HEK293T (cell line): Measurements from ENCODE around the gene GRAMD4.
A peak's percentile ranks its signal among the peaks of the same experiment; 100 is the strongest.

ENCODE experiments used
- CTCF ChIA-PET: fragments of 350-600 bp; formaldehyde crosslinking; extraction: SDS; loops from one replicate; lab custom pipeline; 2021; ENCODE audit warnings: antibody characterized with exemption, inconsistent platforms; lab: Yijun Ruan, JAX
- POLR2A ChIA-PET: fragments of 350-600 bp; formaldehyde crosslinking; extraction: SDS; loops from one replicate; lab custom pipeline; 2020; ENCODE audit warnings: antibody characterized with exemption, inconsistent platforms; lab: Yijun Ruan, JAX
- DNase-seq: peaks from one replicate; pipeline ENCODE4 v3.0.0; 2012; ENCODE audit warnings: mixed read lengths; ENCODE audit errors: extremely low spot score
- ARNT ChIP-seq: fragments of 450-650 bp; IDR thresholded peaks from 2 replicates; pipeline ENCODE4 v1.6.1; 2017; ENCODE audit warnings: mild to moderate bottlenecking
- BHLHE40 ChIP-seq: fragments of 450-650 bp; IDR thresholded peaks from 2 replicates; pipeline ENCODE4 v1.6.1; 2016; ENCODE audit warnings: mild to moderate bottlenecking, moderate library complexity, borderline replicate concordance
- CTBP1 ChIP-seq: fragments of 450-650 bp; IDR thresholded peaks from 2 replicates; pipeline ENCODE4 v1.6.1; 2016; ENCODE audit warnings: borderline replicate concordance
- ELF4 ChIP-seq: fragments of 450-650 bp; IDR thresholded peaks from 2 replicates; pipeline ENCODE4 v1.6.1; 2017; ENCODE audit warnings: antibody characterized with exemption
- FOXA1 ChIP-seq: fragments of 450-650 bp; IDR thresholded peaks from 2 replicates; pipeline ENCODE4 v1.6.1; 2016; ENCODE audit warnings: mild to moderate bottlenecking
- FOXK2 ChIP-seq: fragments of 450-650 bp; IDR thresholded peaks from 2 replicates; pipeline ENCODE4 v1.6.1; 2016; ENCODE audit warnings: mild to moderate bottlenecking
- FOXM1 ChIP-seq: fragments of 450-650 bp; IDR thresholded peaks from 2 replicates; pipeline ENCODE4 v1.6.1; 2017; ENCODE audit warnings: mild to moderate bottlenecking, borderline replicate concordance
- HDGF ChIP-seq: fragments of 450-650 bp; IDR thresholded peaks from 2 replicates; pipeline ENCODE4 v1.6.1; 2017; ENCODE audit warnings: antibody characterized with exemption, borderline replicate concordance
- L3MBTL2 ChIP-seq: fragments of 450-650 bp; conservative IDR thresholded peaks from 2 replicates; pipeline ENCODE4 v1.6.1; 2016; ENCODE audit warnings: mild to moderate bottlenecking
- LEF1 ChIP-seq: fragments of 450-650 bp; IDR thresholded peaks from 2 replicates; pipeline ENCODE4 v1.6.1; 2017; ENCODE audit warnings: mild to moderate bottlenecking, borderline replicate concordance
- NFRKB ChIP-seq: fragments of 450-650 bp; IDR thresholded peaks from 2 replicates; pipeline ENCODE4 v1.6.1; 2016; ENCODE audit warnings: mild to moderate bottlenecking, moderate library complexity
- SP1 ChIP-seq: fragments of 450-650 bp; IDR thresholded peaks from 2 replicates; pipeline ENCODE4 v1.6.1; 2017
- SUZ12 ChIP-seq: fragments of 450-650 bp; IDR thresholded peaks from 2 replicates; pipeline ENCODE4 v1.6.1; 2016; ENCODE audit warnings: mild to moderate bottlenecking
- TARDBP ChIP-seq: fragments of 450-650 bp; IDR thresholded peaks from 2 replicates; pipeline ENCODE4 v1.6.1; 2016
- ZNF384 ChIP-seq: fragments of 450-650 bp; IDR thresholded peaks from 2 replicates; pipeline ENCODE4 v1.6.1; 2016
- TF ChIP-seq, protein P1 (sequence below): fragments of 450-650 bp; IDR thresholded peaks from 2 replicates; pipeline ENCODE4 v1.6.1; 2016

GRAMD4 gene

DNA sequence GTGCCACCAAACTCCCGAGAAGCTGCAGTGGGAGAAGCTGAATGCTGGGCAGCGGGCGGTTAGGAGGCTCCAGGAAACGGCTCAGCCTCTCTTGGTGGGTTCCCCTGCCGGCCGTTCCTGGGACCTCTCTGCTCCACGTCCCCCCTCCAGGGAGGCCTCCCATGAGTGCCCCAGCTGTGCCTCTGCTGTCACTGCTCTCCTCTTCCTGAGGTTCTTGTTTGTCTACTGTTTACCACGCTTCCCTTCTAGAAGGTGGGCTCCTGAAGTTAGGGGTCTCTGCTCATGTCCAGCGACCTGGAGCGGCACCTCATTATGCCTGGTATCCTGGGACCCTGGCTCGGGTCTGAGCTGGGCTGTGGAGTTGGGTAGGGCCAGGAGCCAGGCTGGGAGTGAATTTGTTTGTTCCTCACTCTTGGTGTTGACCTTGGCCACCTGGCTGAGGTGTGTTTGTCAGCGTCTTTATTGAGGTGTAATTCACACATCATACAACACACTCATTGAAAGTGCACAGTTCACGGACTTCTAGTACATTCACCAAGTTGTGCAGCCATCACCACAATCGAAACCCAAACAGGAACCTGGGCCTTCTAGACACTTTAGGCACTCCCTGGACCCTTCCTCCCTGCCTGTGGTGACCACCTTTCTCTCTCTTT lies 37.8 kb upstream of the GRAMD4 start:
- POLR2A ChIA-PET, result interaction anchor here (1.0 kb wide), 1 partner anchor 94 kb away, joined by 3 read pairs; no protein-coding TSS in a partner anchor
- TF ChIP-seq BHLHE40 (no peak), SP1 (no peak), SUZ12 (no peak), TARDBP (no peak), NFRKB (no peak), FOXM1 (no peak), ZNF384 (no peak), ARNT (no peak), LEF1 (no peak), ELF4 (no peak), L3MBTL2 (no peak), FOXA1 (no peak), HDGF (no peak), CTBP1 (no peak), FOXK2 (no peak)
- CTCF ChIA-PET, result interaction anchor here (0.8 kb wide), 1 partner anchor 48 kb away, joined by 3 read pairs; no protein-coding TSS in a partner anchor
- no peak for DNase-seq

- ChIA-PET POLR2A (no interaction called here), CTCF (interaction anchor here (0.9 kb wide), 1 partner anchor 216 kb away, joined by 4 read pairs; no protein-coding TSS in a partner anchor)
- TF ChIP-seq HDGF (no peak), ZNF384 (no peak), FOXK2 (no peak), SP1 (no peak), SUZ12 (no peak), ARNT (no peak), ELF4 (no peak), FOXA1 (no peak), LEF1 (no peak)
- DNase-seq, result no peak
Observed at GRCh38 chr22:46583571-46583970, 36.6 kb upstream of the GRAMD4 start.

DNA sequence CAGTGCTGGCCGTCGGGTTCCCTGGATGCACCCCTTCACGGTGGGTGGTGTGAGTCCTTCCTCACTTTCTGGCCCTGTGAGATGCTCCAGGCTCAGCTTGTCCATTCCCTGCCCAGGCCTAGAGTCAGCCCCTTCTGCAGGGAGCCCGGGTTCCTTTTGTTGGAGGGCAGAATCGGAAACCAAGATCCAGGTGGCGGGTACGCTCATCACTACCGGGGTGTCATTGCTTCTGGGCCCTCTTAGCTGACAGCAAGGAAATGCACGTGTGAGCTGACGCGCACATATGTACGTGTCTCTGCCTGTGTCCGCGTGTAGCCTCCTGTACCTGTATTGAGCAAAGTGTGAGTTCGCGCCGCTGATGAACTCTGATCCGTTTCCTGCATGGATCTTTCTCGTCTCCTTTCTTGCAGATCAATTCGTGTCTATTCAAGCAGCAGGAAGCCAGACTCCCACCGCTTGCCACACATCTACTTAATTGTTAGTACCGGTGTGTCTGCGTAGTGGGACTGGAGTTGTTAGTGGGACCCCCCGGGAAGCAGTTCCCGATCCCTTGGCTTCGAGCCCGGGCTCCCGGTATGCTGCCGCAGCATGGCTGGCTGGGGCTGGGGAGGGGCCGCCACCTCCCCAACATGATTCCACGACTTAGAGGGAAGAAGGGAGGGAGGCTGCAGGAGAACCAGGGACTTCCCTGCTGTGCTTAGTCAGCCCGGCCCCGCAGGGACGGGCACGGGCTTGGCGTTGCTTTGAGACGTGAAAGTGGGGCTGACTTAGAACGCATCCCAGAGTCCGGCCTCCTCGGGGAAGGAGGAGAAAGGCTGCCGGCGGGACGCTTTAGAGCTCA lies 35.9 kb upstream of the GRAMD4 start:
- ChIA-PET CTCF (interaction anchor here (0.9 kb wide), 1 partner anchor 217 kb away, joined by 4 read pairs; no protein-coding TSS in a partner anchor), POLR2A (no interaction called here)
- TF ChIP-seq NFRKB, result no peak
- TF ChIP-seq ZNF384, result no peak
- no peak for TF ChIP-seq CTBP1
- peak; percentile 48 for DNase-seq

- CTCF ChIA-PET, result no interaction called here
- no peak for DNase-seq
- POLR2A ChIA-PET, result no interaction called here
- TF ChIP-seq HDGF (no peak), ARNT (no peak)
Observed at GRCh38 chr22:46585340-46586122, 34.7 kb upstream of the GRAMD4 start.

GRCh38 chr22:46586123-46586519 lies 34.1 kb upstream of the GRAMD4 start:
- TF ChIP-seq SUZ12, result no peak
- TF ChIP-seq ZNF384, result no peak
- TF ChIP-seq NFRKB, result no peak
- TF ChIP-seq BHLHE40, result no peak
- TF ChIP-seq LEF1, result no peak
- ChIA-PET CTCF (no interaction called here), POLR2A (no interaction called here)
- no peak for DNase-seq

DNA sequence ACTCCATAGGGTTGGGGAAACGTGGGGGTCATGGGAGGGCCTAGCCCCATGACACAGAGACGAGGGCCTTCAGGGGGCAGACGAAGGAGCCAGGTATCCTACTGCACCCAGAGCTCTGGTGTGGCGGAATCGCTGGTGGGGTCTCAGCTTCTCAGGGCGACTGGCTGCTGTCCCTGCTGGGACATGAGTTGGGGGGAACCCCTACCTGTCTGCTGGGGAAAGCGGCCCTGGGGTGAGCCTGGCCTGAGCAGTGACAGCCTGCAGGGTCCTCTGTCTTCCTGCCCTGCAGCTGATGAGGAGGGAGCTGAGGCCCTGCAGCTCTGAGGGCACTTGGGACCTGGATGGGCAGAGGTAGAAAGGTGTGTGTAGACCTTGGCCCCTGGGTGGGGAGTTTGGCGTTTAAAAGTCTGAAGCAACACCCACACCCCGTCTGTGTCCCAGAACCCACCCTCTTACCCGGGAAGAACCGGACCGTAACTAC lies 33.6 kb upstream of the GRAMD4 start:
- no peak for DNase-seq
- ChIA-PET POLR2A (no interaction called here), CTCF (no interaction called here)
- TF ChIP-seq FOXA1 (no peak), BHLHE40 (no peak), HDGF (no peak), SUZ12 (no peak), ZNF384 (no peak), L3MBTL2 (no peak), ARNT (no peak), SP1 (no peak), FOXK2 (no peak), FOXM1 (no peak), NFRKB (no peak), ELF4 (no peak)

- no peak for DNase-seq
- CTCF ChIA-PET, result no interaction called here
- TF ChIP-seq LEF1 (no peak), SP1 (no peak), L3MBTL2 (no peak), FOXM1 (no peak), ZNF384 (no peak), HDGF (no peak), ELF4 (no peak), TARDBP (no peak), CTBP1 (no peak), SUZ12 (no peak)
- TF ChIP-seq, protein P1, sequence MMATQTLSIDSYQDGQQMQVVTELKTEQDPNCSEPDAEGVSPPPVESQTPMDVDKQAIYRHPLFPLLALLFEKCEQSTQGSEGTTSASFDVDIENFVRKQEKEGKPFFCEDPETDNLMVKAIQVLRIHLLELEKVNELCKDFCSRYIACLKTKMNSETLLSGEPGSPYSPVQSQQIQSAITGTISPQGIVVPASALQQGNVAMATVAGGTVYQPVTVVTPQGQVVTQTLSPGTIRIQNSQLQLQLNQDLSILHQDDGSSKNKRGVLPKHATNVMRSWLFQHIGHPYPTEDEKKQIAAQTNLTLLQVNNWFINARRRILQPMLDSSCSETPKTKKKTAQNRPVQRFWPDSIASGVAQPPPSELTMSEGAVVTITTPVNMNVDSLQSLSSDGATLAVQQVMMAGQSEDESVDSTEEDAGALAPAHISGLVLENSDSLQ, result no peak
- POLR2A ChIA-PET, result no interaction called here
Observed at GRCh38 chr22:46587061-46587460, 33.1 kb upstream of the GRAMD4 start.
